NCI-H69 (cell line): ENCODE results near the gene GRM8.

Experiments used
- DNase-seq: peaks from one replicate; lab custom pipeline; 2025; lab: John Stamatoyannopoulos, UW

GRM8 gene

GRCh38 chr7:127146746-127147536, 105.8 kb downstream of the GRM8 start:
- no peak for DNase-seq

GRCh38 chr7:127137146-127137545, 115.6 kb downstream of the GRM8 start:
- DNase-seq: no peak

GRCh38 chr7:127135871-127136485, 116.8 kb downstream of the GRM8 start:
- no peak for DNase-seq

GRCh38 chr7:127123220-127123619, 129.5 kb downstream of the GRM8 start:
- peak; percentile 95 for DNase-seq

GRCh38 chr7:127119517-127119916, 133.2 kb downstream of the GRM8 start:
- no peak for DNase-seq

- DNase-seq: peak; percentile 29
Observed at GRCh38 chr7:127114742-127115265, 137.9 kb downstream of the GRM8 start.

- DNase-seq: peak; percentile 37
Observed at GRCh38 chr7:127107601-127108007, 145.1 kb downstream of the GRM8 start.

GRCh38 chr7:127093340-127093739, 159.4 kb downstream of the GRM8 start:
- no peak for DNase-seq

- no peak for DNase-seq
Observed at GRCh38 chr7:127091620-127092019, 161.1 kb downstream of the GRM8 start.

- no peak for DNase-seq
Observed at GRCh38 chr7:127089146-127089545, 163.6 kb downstream of the GRM8 start.

- no peak for DNase-seq
Observed at GRCh38 chr7:127081539-127081938, 171.2 kb downstream of the GRM8 start.

GRCh38 chr7:127080576-127080975, 172.2 kb downstream of the GRM8 start:
- peak; percentile 14 for DNase-seq

- peak; percentile 42 for DNase-seq
Observed at GRCh38 chr7:127066974-127067373, 185.8 kb downstream of the GRM8 start.

- DNase-seq: no peak
Observed at GRCh38 chr7:127059475-127059874, 193.3 kb downstream of the GRM8 start.

GRCh38 chr7:127057918-127058317, 194.8 kb downstream of the GRM8 start:
- peak; percentile 14 for DNase-seq

- DNase-seq: no peak
Observed at GRCh38 chr7:127056202-127056601, 196.5 kb downstream of the GRM8 start.

GRCh38 chr7:127047521-127047920, 205.2 kb downstream of the GRM8 start:
- no peak for DNase-seq

GRCh38 chr7:127041689-127042452, 210.9 kb downstream of the GRM8 start:
- no peak for DNase-seq

GRCh38 chr7:127040042-127040441, 212.7 kb downstream of the GRM8 start:
- no peak for DNase-seq

- DNase-seq: no peak
Observed at GRCh38 chr7:127039541-127039940, 213.2 kb downstream of the GRM8 start.

- no peak for DNase-seq
Observed at GRCh38 chr7:127035203-127035849, 217.4 kb downstream of the GRM8 start.

- peak; percentile 43 for DNase-seq
Observed at GRCh38 chr7:127034186-127034806, 218.4 kb downstream of the GRM8 start.
